Breast epithelium (tissue), 4 donors: ENCODE data around the gene ANKS3. TPM values are rescaled to one million over a fixed set of nuclear protein-coding genes. Genes with fewer than 3 reads are reported as not detected.

Experiments used
- DNase-seq, 2 donors: peaks; one replicate each; pipeline ENCODE4 v3.0.0-alpha.2; 2019; ENCODE audit warnings: low spot score in 2 of 2
- H3K27ac ChIP-seq, 2 donors: fragments of 200-600 bp; sonication (generic) in 1 of 2; one replicate each; pipeline ENCODE4 v1.5.1; 2016 to 2019; ENCODE audit warnings: mild to moderate bottlenecking in 1 of 2
- H3K27me3 ChIP-seq, 2 donors: fragments of 200-600 bp; sonication (generic) in 1 of 2; one replicate each; pipeline versions ENCODE4 v1.5.1 to v1.6.0; 2017 to 2019; ENCODE audit warnings: control low read depth in 1 of 2, mild to moderate bottlenecking in 1 of 2
- H3K36me3 ChIP-seq: fragments of 200-600 bp; one replicate; pipeline ENCODE4 v1.5.1; 2019
- H3K4me1 ChIP-seq, 2 donors: fragments of 200-600 bp; sonication (generic); one replicate each; pipeline ENCODE4 v1.5.1; 2016 to 2019; ENCODE audit warnings: control low read depth in 1 of 2
- H3K4me3 ChIP-seq, 3 donors: fragments of 200-600 bp; sonication (generic); 1 replicate in 2 of 3; 2 replicates in 1 of 3; pipeline ENCODE4 v1.5.1; 2016 to 2019; ENCODE audit warnings: mild to moderate bottlenecking in 3 of 3, moderate library complexity in 2 of 3
- H3K9me3 ChIP-seq, 2 donors: fragments of 200-600 bp; sonication (generic) in 1 of 2; one replicate each; pipeline ENCODE4 v1.5.1; 2016 to 2019; ENCODE audit warnings: control low read depth in 1 of 2
- POLR2A ChIP-seq: fragments of 450-650 bp; IDR thresholded peaks from one replicate; pipeline ENCODE4 v1.6.1; 2016; ENCODE audit warnings: antibody characterized with exemption, mild to moderate bottlenecking, moderate library complexity
- POLR2AphosphoS5 ChIP-seq, 3 donors: sonication (generic); formaldehyde crosslinking; IDR thresholded peaks; one replicate each; pipeline ENCODE4 v1.6.1; 2017; ENCODE audit warnings: antibody characterized with exemption in 3 of 3
- intact Hi-C: fragments of 100-400 bp; cut with DNase I; formaldehyde crosslinking; loops from one replicate; pipeline ENCODE4 v1.15.1; 2023; ENCODE audit warnings: low total_unique reads
- total RNA-seq, 3 donors: library from RNA; depleted of rRNA; stranded (reverse); fragments of >200 nt; gene quantifications; one replicate each; pipeline ENCODE4 v1.1.0, GENCODE V29; 2016
- TF ChIP-seq, protein P1 (sequence below), 3 donors: fragments of 450-650 bp; IDR thresholded peaks; one replicate each; pipeline ENCODE4 v1.5.1; 2016 to 2017; ENCODE audit warnings: antibody characterized with exemption in 3 of 3, mild to moderate bottlenecking in 3 of 3, moderate library complexity in 3 of 3

ANKS3 gene
- total RNA-seq, 3 donors from 2014 or later: 12.6 to 33.1 (median 23.6) TPM

DNA sequence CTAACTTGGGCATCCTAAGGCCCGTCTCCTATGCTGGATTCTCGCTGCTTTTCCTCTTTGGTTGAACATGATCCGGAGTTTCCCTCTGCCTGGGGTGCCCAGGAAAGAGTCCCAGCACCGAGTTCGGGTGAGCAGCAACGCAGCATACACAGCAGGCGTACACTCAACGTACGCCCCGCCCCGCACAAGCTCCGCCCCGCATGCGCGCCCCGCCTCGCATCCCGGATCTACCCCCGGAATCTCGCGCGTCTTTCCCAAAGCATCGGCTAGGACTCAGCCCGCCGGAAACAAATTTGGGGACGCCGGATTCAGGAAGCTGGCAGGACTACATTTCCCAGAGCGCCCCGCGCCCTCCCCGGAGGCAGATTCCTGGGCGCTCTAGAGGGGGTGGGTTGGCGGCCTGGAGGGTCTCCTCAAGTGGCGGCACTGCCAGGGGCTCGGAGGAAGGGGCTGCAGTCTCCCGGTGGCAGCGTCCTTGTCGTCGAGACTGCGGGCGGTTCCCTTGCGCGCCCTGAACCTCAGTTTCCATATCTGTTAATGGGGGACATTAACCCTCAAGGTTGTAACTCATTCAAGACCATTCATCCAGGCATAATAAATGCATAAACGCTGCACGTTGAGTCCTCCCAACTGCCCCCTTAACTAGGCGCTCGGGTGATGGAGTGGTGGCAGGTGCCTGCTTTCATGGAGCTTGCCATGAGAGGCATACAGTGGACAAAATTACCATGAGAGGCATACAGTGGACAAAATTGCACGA lies 34.7 kb upstream of the ANKS3 start:
- Histone ChIP-seq H3K9me3 (no peaks in the 10 kb centered on the region), H3K27me3 (no peaks in the 10 kb centered on the region), H3K36me3 (no peaks in the 10 kb centered on the region), H3K27ac (peak overlapping the region; percentile 89 to 93), H3K4me1 (peaks cover 6 to 14% of the 10 kb centered on the region in 2 donors), H3K4me3 (peak overlapping the region; percentile 52 to 87 (median 83))
- peak; percentile 90 for TF ChIP-seq POLR2A
- peak; percentile 74 to 94 (median 87) for TF ChIP-seq POLR2AphosphoS5 (IDR thresholded peaks at IDR 0.05)
- TF ChIP-seq, protein P1, sequence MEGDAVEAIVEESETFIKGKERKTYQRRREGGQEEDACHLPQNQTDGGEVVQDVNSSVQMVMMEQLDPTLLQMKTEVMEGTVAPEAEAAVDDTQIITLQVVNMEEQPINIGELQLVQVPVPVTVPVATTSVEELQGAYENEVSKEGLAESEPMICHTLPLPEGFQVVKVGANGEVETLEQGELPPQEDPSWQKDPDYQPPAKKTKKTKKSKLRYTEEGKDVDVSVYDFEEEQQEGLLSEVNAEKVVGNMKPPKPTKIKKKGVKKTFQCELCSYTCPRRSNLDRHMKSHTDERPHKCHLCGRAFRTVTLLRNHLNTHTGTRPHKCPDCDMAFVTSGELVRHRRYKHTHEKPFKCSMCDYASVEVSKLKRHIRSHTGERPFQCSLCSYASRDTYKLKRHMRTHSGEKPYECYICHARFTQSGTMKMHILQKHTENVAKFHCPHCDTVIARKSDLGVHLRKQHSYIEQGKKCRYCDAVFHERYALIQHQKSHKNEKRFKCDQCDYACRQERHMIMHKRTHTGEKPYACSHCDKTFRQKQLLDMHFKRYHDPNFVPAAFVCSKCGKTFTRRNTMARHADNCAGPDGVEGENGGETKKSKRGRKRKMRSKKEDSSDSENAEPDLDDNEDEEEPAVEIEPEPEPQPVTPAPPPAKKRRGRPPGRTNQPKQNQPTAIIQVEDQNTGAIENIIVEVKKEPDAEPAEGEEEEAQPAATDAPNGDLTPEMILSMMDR (IDR thresholded peaks at IDR 0.05): no peak
- DNase-seq: peak; percentile 96 to 98
- intact Hi-C loops: no loop called here

GRCh38 chr16:4767872-4768548 lies 33.9 kb upstream of the ANKS3 start:
- Histone ChIP-seq H3K4me3 (peak overlapping the region; percentile 52 to 87 (median 83)), H3K27ac (peak overlapping the region; percentile 89 to 93), H3K27me3 (no peaks in the 10 kb centered on the region), H3K4me1 (peaks cover 6 to 14% of the 10 kb centered on the region in 2 donors), H3K9me3 (no peaks in the 10 kb centered on the region), H3K36me3 (no peaks in the 10 kb centered on the region)
- intact Hi-C loops: no loop called here
- TF ChIP-seq, protein P1 (IDR thresholded peaks at IDR 0.05): no peak
- TF ChIP-seq POLR2A (no peak), POLR2AphosphoS5 (IDR thresholded peaks at IDR 0.05) (no peak)
- peak in 1 of 2 donors; percentile 64 for DNase-seq

DNA sequence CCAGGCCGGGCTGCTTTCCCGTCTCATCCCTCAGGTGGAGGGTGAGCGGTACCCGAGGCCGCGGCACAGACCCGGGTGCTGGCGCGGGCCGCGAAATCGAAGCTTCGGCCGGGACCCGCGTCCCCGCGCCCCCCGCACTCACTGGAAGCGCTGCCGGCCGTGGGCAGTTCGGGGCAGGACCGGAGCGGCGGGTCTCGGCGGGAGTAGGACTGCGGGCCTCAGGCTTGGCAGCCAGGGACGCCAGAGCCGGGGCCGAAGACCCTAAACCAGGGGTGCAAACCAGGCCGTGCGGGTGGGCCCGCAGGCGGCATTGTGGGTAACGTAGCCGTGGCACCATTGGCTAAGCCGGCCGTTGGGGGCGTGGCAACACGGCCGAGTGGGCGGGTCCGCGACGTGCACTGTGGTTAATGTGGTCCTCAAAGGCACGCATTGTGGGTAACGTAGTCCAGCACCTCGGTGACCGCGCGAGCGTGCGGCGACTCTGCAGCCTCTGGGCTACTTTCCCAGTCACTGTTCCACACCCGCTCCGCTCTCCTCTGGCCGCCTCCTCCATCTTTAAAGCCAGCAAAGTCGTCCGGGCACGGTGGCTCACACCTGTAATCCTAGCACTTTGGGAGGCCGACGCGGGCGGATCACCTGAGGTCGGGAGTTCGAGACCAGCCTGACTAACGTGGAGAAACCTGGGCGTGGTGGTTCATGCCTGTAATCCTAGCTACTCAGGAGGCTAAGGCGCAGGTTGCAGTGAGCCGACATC lies 33.0 kb upstream of the ANKS3 start, which contains the start of gene ZNF500:
TSS of gene ZNF500 (minus strand) at position 288 of the 754 bp plus-strand sequence. CDS start 1,184 bp downstream, outside the sequence.
- H3K36me3 ChIP-seq: no peaks in the 10 kb centered on the region
- no peaks in the 10 kb centered on the region for H3K27me3 ChIP-seq
- H3K4me1 ChIP-seq: peaks cover 6 to 14% of the 10 kb centered on the region in 2 donors
- DNase-seq: peak; percentile 98
- intact Hi-C loops: no loop called here
- peak within 1 kb of the TSS; percentile 83 to 93 (median 87) for H3K4me3 ChIP-seq
- TF ChIP-seq POLR2AphosphoS5 (IDR thresholded peaks at IDR 0.05): peak; percentile 64 to 73 (median 69)
- TF ChIP-seq, protein P1 (IDR thresholded peaks at IDR 0.05): no peak
- H3K27ac ChIP-seq: peak within 1 kb of the TSS; percentile 89 to 93
- no peaks in the 10 kb centered on the region for H3K9me3 ChIP-seq

DNA sequence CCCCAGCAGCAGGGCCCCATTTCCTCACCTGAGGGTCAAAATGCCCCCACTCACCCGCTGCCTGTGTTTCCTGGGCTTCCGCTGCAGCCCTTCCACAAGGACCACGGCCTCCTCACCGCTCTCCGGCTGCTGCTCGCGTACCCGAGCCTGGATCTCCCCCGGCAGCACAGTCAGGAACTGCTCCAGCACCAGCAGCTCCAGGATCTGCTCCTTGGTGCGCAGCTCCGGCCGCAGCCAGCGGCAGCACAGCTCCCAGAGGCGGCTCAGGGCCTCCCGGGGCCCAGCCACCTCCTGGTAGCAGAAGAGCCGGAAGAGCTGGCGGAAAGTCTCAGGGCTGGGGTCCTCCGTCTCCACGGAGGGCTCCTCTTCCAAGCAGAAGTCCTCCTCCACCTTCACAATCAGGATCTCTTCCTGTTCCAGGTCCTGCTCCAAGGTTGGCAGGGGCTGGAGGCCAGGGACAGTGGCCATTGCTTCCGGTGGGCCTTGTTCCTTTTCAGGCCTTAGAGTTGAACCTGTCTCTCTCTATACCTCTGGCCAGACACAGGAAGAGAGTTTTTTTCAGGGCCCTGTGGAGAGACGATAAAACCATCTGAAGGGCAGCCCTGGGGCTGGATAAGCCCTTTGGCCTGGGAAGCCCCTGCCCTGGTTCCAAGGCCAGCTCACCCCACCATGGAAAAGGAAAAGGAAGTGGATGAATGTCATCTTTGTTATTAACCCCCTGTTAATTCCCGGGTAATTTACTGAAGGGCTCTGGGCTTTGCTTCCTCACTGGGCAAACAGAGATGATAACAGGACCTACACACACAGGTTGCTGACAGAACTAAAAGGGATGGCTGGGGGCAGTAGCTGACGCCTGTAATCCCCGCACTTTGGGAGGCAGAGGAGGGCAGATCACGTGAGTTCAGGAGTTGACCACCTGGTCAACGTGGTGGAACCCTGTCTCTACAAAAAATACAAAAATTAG lies 31.7 kb upstream of the ANKS3 start:
- Histone ChIP-seq H3K9me3 (no peaks in the 10 kb centered on the region), H3K4me3 (peak overlapping the region; percentile 83 to 93 (median 87)), H3K27me3 (no peaks in the 10 kb centered on the region), H3K4me1 (peaks cover 6 to 14% of the 10 kb centered on the region in 2 donors), H3K36me3 (peaks cover under 1% of the 10 kb centered on the region), H3K27ac (peak overlapping the region in 1 of 2 donors; percentile 89)
- intact Hi-C loops: no loop called here
- DNase-seq: no peak
- TF ChIP-seq POLR2A (no peak), POLR2AphosphoS5 (IDR thresholded peaks at IDR 0.05) (no peak)
- TF ChIP-seq, protein P1 (IDR thresholded peaks at IDR 0.05): no peak
